ENCODE results near the gene TLCD3B. TPM values are rescaled to one million over a fixed set of nuclear protein-coding genes. Genes with fewer than 3 reads are reported as not detected.

The TLCD3B gene
- total RNA-seq, 1 donor from 2014 or later: 10.2 TPM

DNA sequence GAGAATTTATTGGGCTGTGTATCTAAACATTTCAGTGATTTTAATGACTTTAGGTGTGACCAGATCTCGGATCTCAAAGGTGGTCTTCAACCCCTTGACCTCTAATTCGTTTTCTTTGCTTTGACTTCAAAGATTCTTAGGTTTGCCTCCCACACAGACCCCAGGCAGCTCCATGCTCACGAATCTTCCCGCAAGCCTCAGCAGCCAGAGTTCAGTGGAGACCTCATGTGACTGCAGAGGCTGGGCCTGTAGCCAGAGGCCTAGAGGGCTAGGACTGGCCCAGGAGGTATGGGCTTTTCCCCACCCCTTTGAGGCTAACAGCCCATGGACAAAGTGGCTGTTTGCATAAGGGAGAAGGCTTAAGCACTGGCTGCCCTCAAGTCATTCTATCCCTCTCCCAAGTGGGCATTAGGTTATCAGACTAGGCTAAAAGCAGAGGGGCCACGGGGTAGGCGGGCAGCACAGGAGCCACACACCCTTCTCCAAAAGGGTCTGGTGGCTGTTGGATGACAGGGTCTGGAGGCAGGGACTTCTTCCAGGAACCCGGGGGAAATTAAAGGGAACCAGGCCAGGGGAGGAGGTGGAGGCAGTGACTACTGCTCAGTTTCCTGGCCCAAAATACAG, 38.6 kb downstream of the TLCD3B start:
- DNase-seq (ENCODE audit: low spot score in 2 of 2): no peak
- FAIRE-seq: no peak

DNA sequence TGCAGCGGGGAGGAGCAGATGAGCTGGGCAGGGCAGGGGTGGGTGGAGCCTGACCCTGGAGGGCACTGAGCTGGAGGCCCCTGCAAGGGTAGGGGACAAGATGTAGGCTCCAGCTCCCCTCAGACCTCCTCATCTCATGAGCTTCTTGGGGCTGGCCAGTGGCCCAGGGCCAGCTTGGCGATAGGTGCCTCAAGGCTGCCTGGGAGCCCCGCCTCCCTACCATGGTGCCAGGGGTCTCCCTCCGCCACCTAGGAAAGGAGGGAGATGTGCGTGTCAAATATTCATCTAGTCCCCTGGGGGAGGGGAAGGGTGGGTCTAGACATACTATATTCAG, 39.5 kb downstream of the TLCD3B start:
- FAIRE-seq (no peak), DNase-seq (ENCODE audit: low spot score in 2 of 2) (no peak)

DNA sequence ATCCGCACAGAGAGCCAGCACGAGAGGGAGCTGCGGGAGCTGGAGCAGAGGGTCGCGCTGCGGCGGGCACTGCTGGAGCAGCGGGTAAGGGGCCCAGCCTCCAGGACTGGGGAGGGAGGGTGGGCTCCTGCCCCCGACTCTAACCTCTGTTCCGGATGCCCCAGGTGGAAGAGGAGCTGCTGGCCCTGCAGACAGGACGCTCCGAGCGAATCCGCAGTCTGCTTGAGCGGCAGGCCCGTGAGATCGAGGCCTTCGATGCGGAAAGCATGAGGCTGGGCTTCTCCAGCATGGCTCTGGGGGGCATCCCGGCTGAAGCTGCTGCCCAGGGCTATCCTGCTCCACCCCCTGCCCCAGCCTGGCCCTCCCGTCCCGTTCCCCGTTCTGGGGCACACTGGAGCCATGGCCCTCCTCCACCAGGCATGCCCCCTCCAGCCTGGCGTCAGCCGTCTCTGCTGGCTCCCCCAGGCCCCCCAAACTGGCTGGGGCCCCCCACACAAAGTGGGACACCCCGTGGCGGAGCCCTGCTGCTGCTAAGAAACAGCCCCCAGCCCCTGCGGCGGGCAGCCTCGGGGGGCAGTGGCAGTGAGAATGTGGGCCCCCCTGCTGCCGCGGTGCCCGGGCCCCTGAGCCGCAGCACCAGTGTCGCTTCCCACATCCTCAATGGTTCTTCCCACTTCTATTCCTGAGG, 40.0 kb downstream of the TLCD3B start:
- FAIRE-seq (no peak), DNase-seq (ENCODE audit: low spot score in 2 of 2) (no peak)

DNA sequence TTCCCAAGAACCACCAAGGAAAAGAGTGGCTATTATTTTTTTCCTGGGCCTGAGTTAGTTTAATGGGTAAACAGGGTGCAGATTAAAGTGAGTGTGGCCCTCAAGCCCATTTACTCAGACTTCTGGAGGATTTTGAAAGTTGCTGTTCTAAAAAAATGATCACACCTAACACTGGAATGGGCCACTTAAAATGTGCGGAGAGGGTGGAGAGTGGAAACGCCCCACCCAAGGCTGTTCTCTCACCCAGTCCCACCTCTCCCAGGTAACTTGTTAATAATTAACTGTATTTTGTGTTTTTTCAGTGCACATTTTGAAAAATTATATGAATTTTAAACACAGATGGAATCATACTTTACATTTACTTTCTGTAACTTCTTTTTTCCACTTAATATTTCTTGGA, 41.0 kb downstream of the TLCD3B start:
- DNase-seq (ENCODE audit: low spot score in 2 of 2): no peak
- FAIRE-seq: no peak

DNA sequence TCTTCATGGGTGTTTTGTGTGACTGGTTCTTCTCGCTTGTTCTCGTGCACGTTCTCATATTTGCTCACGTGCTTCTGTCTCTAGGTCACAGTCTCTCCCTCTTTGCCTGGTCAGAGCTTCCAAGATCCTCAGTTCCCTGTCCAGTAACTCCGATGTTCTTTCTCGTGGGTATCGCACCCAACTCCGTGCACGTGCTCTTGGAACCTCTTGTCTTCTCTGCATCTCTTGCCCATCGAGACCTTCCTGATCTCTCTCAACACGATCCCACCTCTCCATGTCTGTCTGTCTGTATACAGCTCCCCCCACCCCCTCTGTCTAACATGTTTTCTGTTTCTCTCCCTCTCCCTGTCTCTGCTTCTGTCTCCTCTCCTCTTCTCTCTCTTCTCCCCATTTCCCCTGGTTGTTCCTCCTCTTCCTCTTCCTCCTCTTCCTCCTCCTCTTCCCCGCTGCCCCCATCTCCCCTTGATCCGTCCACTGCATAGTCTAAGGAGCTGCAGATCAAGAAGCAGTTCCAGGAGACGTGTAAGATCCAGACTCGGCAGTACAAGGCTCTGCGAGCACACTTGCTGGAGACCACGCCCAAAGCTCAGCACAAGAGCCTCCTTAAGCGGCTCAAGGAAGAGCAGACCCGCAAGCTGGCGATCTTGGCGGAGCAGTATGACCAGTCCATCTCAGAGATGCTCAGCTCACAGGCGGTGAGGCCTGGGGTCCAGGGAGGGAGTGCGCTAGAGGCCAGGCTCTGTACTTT, 41.8 kb downstream of the TLCD3B start:
- no peak for DNase-seq (ENCODE audit: low spot score in 2 of 2)
- no peak for FAIRE-seq

DNA sequence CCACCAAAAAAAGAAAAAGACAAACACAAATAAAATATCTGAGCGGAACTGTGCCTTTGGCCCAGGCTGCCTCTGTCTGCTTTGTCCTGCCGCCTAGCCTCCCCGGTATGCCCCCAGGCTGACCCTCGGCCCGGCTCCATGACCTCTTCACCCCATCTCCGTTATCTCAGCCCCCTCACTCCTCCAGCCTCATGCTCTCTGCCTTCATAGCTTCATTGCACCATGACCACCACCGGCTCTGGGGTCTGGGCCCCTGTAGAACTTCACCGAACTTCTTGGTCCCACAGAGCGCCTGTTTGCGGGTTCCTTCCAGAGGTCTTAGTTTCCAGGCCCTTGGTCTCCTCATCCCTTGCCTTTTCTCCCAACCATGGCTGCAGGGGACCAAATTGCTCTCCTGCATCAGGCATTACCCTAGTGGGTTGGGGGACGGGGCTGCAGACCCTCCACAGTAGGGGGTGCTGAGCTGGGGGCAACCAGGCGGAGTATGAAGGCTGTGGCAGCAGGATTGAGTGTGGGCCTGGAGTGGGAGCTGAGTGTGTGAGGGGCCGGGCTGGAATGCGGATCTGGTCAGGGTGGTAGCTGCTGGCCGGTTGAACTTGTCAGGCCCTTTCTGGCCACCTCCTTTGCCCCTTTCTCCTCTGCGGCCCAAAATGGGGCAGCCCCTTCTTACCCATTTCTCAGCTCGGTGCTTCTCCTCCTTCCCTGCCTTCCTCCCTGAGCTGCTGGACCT, 42.6 kb downstream of the TLCD3B start:
- FAIRE-seq (no peak), DNase-seq (ENCODE audit: low spot score in 2 of 2) (no peak)

DNA sequence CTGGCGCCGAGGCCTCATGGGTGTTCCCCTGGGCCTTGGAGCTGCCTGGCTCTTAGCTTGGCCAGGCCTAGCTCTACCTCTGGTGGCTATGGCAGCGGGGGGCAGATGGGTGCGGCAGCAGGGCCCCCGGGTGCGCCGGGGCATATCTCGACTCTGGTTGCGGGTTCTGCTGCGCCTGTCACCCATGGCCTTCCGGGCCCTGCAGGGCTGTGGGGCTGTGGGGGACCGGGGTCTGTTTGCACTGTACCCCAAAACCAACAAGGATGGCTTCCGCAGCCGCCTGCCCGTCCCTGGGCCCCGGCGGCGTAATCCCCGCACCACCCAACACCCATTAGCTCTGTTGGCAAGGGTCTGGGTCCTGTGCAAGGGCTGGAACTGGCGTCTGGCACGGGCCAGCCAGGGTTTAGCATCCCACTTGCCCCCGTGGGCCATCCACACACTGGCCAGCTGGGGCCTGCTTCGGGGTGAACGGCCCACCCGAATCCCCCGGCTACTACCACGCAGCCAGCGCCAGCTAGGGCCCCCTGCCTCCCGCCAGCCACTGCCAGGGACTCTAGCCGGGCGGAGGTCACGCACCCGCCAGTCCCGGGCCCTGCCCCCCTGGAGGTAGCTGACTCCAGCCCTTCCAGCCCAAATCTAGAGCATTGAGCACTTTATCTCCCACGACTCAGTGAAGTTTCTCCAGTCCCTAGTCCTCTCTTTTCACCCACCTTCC, 43.5 kb downstream of the TLCD3B start:
- FAIRE-seq (no peak), DNase-seq (ENCODE audit: low spot score in 2 of 2) (no peak)

DNA sequence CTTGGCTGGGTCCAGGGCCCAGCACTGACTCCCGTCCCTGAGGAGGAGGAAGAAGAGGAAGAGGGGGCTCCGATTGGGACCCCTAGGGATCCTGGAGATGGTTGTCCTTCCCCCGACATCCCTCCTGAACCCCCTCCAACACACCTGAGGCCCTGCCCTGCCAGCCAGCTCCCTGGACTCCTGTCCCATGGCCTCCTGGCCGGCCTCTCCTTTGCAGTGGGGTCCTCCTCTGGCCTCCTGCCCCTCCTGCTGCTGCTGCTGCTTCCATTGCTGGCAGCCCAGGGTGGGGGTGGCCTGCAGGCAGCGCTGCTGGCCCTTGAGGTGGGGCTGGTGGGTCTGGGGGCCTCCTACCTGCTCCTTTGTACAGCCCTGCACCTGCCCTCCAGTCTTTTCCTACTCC, 44.1 kb downstream of the TLCD3B start:
- DNase-seq (ENCODE audit: low spot score in 2 of 2): no peak
- no peak for FAIRE-seq

DNA sequence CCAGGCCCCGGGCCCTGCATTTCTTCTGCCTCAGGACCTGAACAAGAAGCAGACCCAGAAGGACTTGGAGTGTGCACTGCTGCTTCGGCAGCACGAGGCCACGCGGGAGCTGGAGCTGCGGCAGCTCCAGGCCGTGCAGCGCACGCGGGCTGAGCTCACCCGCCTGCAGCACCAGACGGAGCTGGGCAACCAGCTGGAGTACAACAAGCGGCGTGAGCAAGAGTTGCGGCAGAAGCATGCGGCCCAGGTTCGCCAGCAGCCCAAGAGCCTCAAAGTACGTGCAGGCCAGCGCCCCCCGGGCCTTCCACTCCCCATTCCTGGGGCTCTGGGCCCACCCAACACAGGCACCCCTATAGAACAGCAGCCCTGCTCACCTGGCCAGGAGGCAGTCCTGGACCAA, 44.8 kb downstream of the TLCD3B start:
- no peak for FAIRE-seq
- DNase-seq (ENCODE audit: low spot score in 2 of 2): no peak

DNA sequence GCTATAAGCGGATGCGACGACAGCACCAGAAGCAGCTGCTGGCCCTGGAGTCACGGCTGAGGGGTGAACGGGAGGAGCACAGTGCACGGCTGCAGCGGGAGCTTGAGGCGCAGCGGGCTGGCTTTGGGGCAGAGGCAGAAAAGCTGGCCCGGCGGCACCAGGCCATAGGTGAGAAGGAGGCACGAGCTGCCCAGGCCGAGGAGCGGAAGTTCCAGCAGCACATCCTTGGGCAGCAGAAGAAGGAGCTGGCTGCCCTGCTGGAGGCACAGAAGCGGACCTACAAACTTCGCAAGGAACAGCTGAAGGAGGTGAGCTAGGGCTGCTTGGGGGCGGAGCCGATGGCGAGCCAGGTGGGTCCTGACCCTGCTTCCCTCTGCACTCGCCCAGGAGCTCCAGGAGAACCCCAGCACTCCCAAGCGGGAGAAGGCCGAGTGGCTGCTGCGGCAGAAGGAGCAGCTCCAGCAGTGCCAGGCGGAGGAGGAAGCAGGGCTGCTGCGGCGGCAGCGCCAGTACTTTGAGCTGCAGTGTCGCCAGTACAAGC, 45.7 kb downstream of the TLCD3B start:
- DNase-seq (ENCODE audit: low spot score in 2 of 2) (no peak), FAIRE-seq (no peak)

DNA sequence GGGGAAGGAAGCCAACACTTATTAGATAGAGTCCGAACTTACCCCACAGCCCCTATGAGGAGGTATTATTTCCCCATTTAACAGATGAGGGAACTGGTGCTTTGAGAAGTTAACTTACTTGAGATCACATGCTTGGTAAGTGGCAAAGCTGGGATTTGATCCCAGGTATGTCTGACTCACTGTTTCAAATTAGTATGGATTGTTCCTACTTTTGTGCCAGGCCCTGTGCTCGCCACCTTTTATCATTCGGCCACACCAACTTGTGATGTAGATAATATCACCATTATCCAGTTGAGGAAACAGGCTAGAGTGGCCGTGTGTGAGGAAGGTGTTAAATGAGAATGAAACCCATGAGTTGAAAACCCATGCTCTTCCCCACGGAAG, 46.3 kb downstream of the TLCD3B start:
- DNase-seq (ENCODE audit: low spot score in 2 of 2) (no peak), FAIRE-seq (no peak)

DNA sequence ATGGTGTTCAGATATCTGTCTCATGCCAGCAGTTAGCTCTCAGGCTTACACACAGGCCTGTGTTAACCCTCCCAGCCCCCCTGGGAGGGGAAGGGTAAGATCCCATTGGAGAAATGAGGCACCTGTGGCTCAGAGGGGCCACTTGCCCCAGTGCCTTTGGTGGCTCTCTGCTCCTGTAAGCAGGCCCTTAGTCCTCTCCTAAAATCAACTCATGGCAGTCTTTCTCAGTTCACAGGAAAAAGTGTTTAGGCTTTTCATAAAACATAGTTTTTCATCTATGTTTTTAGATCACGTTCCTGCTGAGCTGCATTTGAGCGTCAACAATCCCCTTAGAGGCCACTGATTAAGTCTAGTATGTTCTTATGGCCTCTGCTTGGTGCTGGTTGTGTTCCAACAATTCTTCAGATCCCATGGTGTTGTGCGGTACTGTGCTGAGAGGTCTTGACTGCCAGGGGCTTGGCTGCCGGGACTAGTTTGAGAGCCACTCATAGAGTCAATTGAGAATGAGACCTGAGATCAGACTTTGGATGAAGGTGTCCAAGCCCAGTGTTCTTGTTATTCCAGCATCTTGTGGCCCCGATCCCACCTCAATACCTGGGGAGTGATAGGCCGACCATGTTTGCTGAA, 46.8 kb downstream of the TLCD3B start:
- no peak for DNase-seq (ENCODE audit: low spot score in 2 of 2)
- no peak for FAIRE-seq

DNA sequence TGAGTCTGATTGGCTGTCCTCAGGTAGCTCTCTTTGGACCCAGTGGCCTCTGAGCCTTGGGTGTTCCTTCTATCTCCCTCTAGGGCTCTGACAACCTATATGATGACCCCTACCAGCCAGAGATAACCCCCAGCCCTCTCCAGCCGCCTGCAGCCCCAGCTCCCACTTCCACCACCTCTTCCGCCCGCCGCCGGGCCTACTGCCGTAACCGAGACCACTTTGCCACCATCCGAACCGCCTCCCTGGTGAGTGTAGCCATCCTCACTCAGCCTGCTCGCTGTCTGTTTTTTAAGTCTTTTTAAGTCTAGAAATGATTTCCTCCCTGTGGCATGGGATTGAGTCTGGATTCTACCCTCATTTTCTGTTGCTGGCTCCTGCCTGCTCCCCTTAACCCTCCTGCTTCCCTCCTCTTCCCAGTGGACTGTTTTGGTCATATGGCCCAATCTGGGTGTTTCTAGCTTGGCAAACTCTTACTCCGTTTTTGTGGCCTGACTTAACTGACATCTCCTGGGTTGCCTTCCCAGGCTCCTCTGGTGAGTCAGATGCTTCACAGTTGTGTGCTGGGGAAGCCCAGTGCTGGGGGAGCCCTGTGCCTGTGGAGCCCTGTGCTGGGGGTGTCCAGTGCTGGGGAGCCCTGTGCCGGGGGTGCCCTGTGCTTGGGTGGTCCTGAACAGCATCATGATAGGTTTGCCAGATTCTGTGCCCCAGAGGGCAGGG, 47.5 kb downstream of the TLCD3B start:
- no peak for DNase-seq (ENCODE audit: low spot score in 2 of 2)
- FAIRE-seq: no peak

DNA sequence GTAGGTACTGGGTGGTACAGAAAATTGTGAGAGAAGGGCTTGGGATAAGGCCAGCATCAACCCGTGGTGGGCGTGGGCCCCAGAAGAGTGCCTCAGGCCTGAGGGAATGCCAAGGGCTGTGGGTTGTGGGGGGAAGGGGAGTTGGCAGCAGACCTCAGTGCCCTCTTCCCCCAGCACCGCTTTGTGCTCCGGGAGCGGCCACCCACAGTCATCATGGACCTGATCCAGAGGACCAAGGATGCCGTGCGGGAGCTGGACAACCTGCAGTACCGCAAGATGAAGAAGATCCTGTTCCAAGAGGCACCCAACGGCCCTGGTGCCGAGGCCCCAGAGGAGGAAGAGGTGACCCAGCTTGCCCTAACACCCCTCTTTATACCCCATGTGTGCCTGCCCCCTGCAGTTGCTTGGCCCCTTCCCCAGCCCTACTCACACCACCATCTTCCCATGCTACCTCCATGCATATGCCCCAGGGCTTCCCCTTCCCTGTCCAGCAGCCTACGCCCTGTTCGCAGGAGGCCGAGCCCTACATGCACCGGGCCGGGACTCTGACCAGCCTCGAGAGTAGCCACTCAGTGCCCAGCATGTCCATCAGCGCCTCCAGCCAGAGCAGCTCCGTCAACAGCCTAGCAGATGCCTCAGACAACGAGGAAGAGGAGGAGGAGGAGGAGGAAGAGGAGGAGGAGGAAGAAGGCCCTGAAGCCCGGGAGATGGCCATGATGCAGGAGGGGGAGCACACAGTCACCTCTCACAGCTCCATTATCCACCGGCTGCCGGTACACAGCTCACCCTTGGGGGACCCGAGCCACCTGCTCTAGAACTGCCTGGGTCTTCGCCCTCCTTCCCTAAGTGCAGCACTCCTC, 48.3 kb downstream of the TLCD3B start:
- FAIRE-seq (no peak), DNase-seq (ENCODE audit: low spot score in 2 of 2) (no peak)

DNA sequence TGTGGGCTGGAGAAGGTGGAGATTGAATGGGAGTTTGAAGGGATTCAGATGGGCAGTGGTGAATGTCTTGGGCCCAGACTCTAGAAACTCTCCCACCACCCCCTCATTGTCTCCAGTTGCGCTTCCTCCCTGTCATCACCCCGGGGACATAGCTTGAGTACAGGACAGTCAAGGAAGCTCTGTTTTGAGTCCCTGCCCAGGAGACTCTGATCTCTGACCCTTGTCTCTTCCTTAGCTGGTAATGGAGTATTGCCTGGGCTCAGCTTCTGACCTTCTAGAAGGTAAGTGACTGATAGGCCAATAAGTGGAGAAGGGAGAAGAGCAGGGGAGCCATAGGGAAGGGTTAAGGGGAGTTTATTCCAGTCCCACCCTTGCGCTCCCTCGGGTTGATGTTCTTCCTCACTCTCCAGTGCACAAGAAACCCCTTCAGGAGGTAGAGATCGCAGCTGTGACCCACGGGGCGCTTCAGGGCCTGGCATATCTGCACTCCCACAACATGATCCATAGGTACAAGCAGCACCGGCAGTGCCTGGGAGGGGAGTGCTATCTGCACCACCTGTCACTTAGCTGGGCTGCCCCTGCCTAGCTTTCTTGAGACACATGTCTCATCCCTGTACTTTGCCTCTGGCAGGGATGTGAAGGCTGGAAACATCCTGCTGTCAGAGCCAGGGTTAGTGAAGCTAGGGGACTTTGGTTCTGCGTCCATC, 52.4 kb downstream of the TLCD3B start:
- DNase-seq (ENCODE audit: low spot score in 2 of 2) (no peak), FAIRE-seq (no peak)

DNA sequence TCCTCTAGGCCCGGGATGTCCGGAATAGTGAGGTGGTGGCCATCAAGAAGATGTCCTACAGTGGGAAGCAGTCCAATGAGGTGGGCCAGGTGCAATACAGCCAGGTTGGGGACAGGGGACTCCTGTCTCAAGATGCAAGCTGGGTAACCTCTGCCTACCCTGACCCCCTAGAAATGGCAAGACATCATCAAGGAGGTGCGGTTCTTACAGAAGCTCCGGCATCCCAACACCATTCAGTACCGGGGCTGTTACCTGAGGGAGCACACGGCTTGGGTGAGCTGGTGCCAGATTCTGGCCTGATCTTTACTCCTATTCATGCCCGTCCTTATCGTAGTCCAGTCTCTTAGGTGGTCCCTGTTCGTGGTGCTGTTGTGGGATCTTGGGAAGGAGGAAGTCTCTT, 53.0 kb downstream of the TLCD3B start:
- FAIRE-seq: no peak
- DNase-seq (ENCODE audit: low spot score in 2 of 2): no peak

DNA sequence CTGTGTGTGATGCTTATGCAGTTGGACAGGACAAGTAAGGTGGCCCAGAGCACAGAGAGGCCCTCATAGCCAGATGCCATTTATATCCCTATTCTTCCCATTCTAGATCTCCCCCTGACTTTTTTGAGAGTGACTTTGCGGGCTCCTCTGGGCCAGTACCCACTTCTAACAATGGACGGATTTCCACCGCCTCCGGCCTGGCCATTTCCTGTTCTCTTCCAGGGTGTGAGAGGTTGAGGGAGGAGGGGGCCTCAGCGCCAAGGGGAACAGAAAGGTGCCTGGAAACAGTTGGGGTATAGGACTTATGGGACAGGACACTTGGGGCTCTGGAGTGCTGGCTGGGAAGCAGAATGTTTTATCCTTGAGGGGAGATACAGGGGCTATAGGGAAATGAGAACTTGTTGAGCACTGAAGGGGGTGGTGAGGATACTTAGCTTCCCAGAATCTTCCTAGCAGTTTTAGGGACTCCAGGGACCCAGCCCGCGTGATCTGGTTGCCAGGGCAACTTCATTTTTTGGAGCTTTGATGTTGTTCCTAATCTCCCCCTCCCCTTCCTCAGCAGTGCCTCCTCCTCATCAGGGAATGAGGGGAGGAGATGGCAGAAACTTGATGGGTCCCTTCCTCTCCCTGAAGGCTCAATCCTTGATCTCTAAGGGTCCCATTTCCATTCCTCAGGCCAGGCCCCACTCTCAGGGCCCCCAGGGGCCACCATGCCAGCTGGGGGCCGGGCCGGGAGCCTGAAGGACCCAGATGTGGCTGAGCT, 53.8 kb downstream of the TLCD3B start:
- FAIRE-seq (no peak), DNase-seq (ENCODE audit: low spot score in 2 of 2) (no peak)

Measured in frontal cortex (tissue), 4 donors.